Loucy (cell line): ENCODE measurements around the gene IL20.

Experiments used
- H2AFZ ChIP-seq: fragments of 200-600 bp; sonication (generic); 2 replicates; pipeline ENCODE4 v1.6.0; 2016; ENCODE audit warnings: antibody characterized with exemption, mild to moderate bottlenecking, low read length, moderate library complexity
- H3F3A ChIP-seq: fragments of 200-600 bp; 2 replicates; pipeline ENCODE4 v1.6.0; 2016; ENCODE audit warnings: antibody characterized with exemption, low read depth, mild to moderate bottlenecking
- H3K27me3 ChIP-seq: fragments of 200-600 bp; sonication (generic); 2 replicates; pipeline ENCODE4 v1.6.1; 2014; ENCODE audit warnings: low read length, mild to moderate bottlenecking; ENCODE audit not compliant: insufficient read depth, poor library complexity, severe bottlenecking
- H3K36me3 ChIP-seq: fragments of 200-600 bp; sonication (generic); 2 replicates; pipeline ENCODE4 v1.6.1; 2016; ENCODE audit warnings: low read length; ENCODE audit not compliant: insufficient read depth
- H3K4me1 ChIP-seq: fragments of 200-600 bp; sonication (generic); 2 replicates; pipeline ENCODE4 v1.5.1; 2014; ENCODE audit warnings: low read length, mild to moderate bottlenecking; ENCODE audit not compliant: insufficient read depth, poor library complexity, severe bottlenecking
- H3K4me2 ChIP-seq: fragments of 200-600 bp; sonication (generic); 2 replicates; pipeline ENCODE4 v1.6.0; 2014; ENCODE audit warnings: antibody characterized with exemption, low read length, low read depth, mild to moderate bottlenecking; ENCODE audit not compliant: poor library complexity, severe bottlenecking
- H3K4me3 ChIP-seq: fragments of 200-600 bp; sonication (generic); 2 replicates; pipeline ENCODE4 v1.5.1; 2014; ENCODE audit warnings: low read length, mild to moderate bottlenecking, mixed read lengths; ENCODE audit not compliant: poor library complexity, severe bottlenecking
- H3K79me2 ChIP-seq: fragments of 200-600 bp; sonication (generic); 2 replicates; pipeline ENCODE4 v1.6.1; 2014; ENCODE audit warnings: low read length; ENCODE audit not compliant: insufficient read depth
- H3K9ac ChIP-seq: fragments of 200-600 bp; sonication (generic); 2 replicates; pipeline ENCODE4 v1.6.0; 2014; ENCODE audit warnings: mild to moderate bottlenecking, low read depth, low read length, moderate library complexity; ENCODE audit not compliant: poor library complexity, severe bottlenecking
- H3K9me2 ChIP-seq: fragments of 200-600 bp; sonication (generic); replicated peaks from 2 replicates; pipeline ENCODE4 v1.6.1; 2016; ENCODE audit warnings: low read depth, low read length, mixed read lengths
- H3K9me3 ChIP-seq: fragments of 200-600 bp; sonication (generic); 2 replicates; pipeline ENCODE4 v1.6.1; 2014; ENCODE audit warnings: mild to moderate bottlenecking, antibody characterized with exemption, low read length, low read depth; ENCODE audit not compliant: insufficient read depth
- H4K20me1 ChIP-seq: fragments of 200-600 bp; sonication (generic); 2 replicates; pipeline ENCODE4 v1.6.0; 2014; ENCODE audit warnings: antibody characterized with exemption, low read length, mild to moderate bottlenecking; ENCODE audit not compliant: insufficient read depth, poor library complexity, severe bottlenecking
- CTCF ChIP-seq: fragments of 200-600 bp; sonication (generic); conservative IDR thresholded peaks from 2 replicates; pipeline ENCODE4 v1.5.1; 2014; ENCODE audit warnings: mild to moderate bottlenecking, antibody characterized with exemption, low read length
- EZH2phosphoT487 ChIP-seq: fragments of 200-600 bp; IDR thresholded peaks from 2 replicates; pipeline ENCODE4 v1.6.1; 2018; ENCODE audit warnings: antibody characterized with exemption, mild to moderate bottlenecking, moderate library complexity, borderline replicate concordance

Gene IL20

GRCh38 chr1:206885341-206886060 lies 20.1 kb downstream of the IL20 start:
- H3K9me2 ChIP-seq = no peaks in the 10 kb centered on the region
- no peaks in the 10 kb centered on the region for H3K79me2 ChIP-seq
- no peaks in the 10 kb centered on the region for H3K9me3 ChIP-seq
- no peaks in the 10 kb centered on the region for H3K36me3 ChIP-seq
- no peak overlapping the region for H3K9ac ChIP-seq
- H4K20me1 ChIP-seq = no peaks in the 10 kb centered on the region
- TF ChIP-seq EZH2phosphoT487 = no peak
- TF ChIP-seq CTCF = no peak
- H3K27me3 ChIP-seq = peaks cover 8% of the 10 kb centered on the region
- no peaks in the 10 kb centered on the region for H3F3A ChIP-seq
- no peak overlapping the region for H2AFZ ChIP-seq
- H3K4me1 ChIP-seq = no peaks in the 10 kb centered on the region
- no peak overlapping the region for H3K4me3 ChIP-seq
- H3K4me2 ChIP-seq = no peak overlapping the region

- no peak for TF ChIP-seq EZH2phosphoT487
- no peak for TF ChIP-seq CTCF
- Histone ChIP-seq H3K79me2 (no peaks in the 10 kb centered on the region), H3K4me2 (no peak overlapping the region), H3K4me3 (no peak overlapping the region), H3K4me1 (no peaks in the 10 kb centered on the region), H3F3A (no peaks in the 10 kb centered on the region), H3K9me3 (no peaks in the 10 kb centered on the region), H2AFZ (no peak overlapping the region), H3K9ac (no peak overlapping the region), H4K20me1 (no peaks in the 10 kb centered on the region), H3K27me3 (peaks cover 8% of the 10 kb centered on the region), H3K9me2 (no peaks in the 10 kb centered on the region), H3K36me3 (no peaks in the 10 kb centered on the region)
Measured at GRCh38 chr1:206886831-206887230, 21.4 kb downstream of the IL20 start.

- Histone ChIP-seq H3K9ac (no peak overlapping the region), H3K27me3 (peaks cover 8% of the 10 kb centered on the region), H3K79me2 (no peaks in the 10 kb centered on the region), H3K4me3 (no peak overlapping the region), H3K4me1 (no peaks in the 10 kb centered on the region), H3K36me3 (no peaks in the 10 kb centered on the region), H4K20me1 (no peaks in the 10 kb centered on the region), H3K4me2 (no peak overlapping the region), H2AFZ (no peak overlapping the region), H3K9me3 (no peaks in the 10 kb centered on the region), H3F3A (no peaks in the 10 kb centered on the region), H3K9me2 (no peaks in the 10 kb centered on the region)
- TF ChIP-seq CTCF (no peak), EZH2phosphoT487 (no peak)
Measured at GRCh38 chr1:206887701-206888100, 22.3 kb downstream of the IL20 start.
